ENCODE results near the gene TMEM235.

Gene TMEM235

DNA sequence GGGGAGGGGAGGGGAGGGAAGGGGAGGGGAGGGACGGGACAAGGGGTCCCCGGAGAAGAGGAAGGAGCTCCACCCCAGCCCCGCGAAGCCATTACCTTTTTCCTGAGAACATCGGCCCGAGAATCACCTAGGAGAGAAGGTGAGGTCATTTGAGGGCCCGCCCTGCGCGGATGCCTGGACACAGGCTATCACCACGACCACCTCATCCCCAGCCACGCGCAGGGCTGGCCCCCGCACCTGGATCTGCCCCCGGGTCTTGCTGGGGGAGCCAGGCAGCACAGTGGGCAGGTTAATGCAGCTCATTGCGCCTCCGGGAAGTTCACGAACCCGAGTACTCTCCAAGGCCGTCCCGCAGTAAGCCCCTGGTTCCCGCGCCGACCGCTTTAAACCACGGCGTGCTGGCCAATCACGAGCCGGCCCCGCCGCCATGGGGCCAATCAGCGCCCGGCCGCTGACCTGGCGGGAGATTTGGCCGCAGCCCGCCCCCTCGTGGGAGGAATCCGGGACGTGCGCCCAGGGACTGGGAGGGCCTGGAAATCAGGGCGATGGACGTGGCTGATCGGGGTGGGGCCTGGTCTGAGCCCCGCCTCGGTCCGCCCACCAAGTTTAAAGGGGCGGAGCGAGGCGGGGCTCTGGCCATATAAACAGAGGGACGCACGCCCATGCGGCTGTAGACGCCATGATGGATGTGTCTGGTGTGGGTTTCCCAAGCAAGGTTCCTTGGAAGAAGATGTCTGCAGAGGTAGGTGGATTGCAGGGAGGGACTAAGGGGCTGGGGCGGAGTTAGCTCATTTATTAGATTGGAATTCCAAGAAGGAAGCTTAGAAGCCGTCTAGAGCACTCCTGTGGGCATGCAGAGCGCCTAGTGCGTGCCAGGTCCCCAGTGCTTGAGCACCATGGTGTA lies 44.5 kb upstream of the TMEM235 start, which contains the start of the genes AFMID and TK1:
Gene AFMID (plus strand): TSS at position 671 of the 904 bp plus-strand sequence. CDS start 9 bp downstream, at position 680.
Gene TK1 (minus strand): TSS at position 361 of the 904 bp plus-strand sequence. CDS start 58 bp downstream, at position 303.
- H3K4me3 ChIP-seq (ENCODE audit: low read length), result peak within 1 kb of the TSS; percentile 79
- TF ChIP-seq, protein P1, sequence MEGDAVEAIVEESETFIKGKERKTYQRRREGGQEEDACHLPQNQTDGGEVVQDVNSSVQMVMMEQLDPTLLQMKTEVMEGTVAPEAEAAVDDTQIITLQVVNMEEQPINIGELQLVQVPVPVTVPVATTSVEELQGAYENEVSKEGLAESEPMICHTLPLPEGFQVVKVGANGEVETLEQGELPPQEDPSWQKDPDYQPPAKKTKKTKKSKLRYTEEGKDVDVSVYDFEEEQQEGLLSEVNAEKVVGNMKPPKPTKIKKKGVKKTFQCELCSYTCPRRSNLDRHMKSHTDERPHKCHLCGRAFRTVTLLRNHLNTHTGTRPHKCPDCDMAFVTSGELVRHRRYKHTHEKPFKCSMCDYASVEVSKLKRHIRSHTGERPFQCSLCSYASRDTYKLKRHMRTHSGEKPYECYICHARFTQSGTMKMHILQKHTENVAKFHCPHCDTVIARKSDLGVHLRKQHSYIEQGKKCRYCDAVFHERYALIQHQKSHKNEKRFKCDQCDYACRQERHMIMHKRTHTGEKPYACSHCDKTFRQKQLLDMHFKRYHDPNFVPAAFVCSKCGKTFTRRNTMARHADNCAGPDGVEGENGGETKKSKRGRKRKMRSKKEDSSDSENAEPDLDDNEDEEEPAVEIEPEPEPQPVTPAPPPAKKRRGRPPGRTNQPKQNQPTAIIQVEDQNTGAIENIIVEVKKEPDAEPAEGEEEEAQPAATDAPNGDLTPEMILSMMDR (conservative IDR thresholded peaks at IDR 0.05; ENCODE audit: low read length), result peak; percentile 59
- peak; percentile 93 for DNase-seq (ENCODE audit: low read depth)

DNA sequence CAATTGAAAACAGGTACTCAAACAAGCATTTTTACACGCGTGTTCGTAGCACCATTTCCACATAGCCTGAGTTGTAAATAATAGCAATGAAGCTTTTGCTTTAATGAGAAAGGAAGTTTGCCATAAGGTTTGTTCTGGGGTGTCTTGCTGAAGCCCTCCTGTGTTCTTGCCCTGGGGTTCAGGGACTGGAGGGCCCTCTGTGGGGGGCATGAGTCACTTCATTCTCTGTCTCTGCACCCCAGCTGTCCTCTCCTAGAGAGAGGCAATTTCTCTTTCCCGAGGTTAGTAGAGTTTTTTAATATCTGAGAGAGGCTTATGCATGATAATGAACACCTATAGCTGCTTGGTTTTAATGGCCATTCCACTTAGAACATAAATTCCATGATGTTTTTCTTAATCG lies 34.7 kb upstream of the TMEM235 start:
- TF ChIP-seq, protein P1 (conservative IDR thresholded peaks at IDR 0.05; ENCODE audit: low read length), result no peak
- DNase-seq (ENCODE audit: low read depth), result no peak
- no peak overlapping the region for H3K4me3 ChIP-seq (ENCODE audit: low read length)

DNA sequence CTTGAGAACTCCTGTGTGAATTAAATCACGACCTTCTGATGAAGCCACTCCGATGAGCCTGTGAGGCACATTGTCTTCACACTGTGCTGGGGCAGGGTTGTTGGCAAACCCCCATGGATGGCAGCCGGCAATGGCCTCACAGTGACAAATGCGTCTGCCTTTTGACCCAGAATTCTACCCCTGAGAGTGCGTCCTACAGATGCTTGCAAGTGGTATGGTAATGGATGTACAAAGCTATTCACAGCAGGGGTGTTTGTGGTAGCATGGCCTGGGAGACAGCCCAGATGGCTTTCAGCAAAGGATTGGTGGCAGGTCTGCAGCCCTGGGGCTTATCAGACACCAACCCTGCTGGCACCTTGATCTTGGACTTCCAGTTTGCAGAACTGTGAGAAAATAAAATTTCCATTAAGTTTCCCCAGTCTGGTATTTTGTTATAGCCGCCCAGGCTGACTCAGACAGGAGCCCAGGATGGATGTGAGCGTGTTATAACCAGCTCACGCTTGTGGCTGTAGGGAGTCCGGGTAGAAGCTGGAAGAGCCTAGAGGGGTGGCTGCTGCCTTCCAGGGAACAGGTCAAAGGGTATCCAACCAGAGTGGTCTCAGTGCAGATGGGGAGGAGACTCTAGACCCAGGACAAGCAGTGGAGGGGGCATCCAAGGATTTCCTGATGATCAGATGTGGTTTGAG lies 34.1 kb upstream of the TMEM235 start:
- DNase-seq (ENCODE audit: low read depth), result no peak
- H3K4me3 ChIP-seq (ENCODE audit: low read length), result no peak overlapping the region
- TF ChIP-seq, protein P1 (conservative IDR thresholded peaks at IDR 0.05; ENCODE audit: low read length), result no peak

DNA sequence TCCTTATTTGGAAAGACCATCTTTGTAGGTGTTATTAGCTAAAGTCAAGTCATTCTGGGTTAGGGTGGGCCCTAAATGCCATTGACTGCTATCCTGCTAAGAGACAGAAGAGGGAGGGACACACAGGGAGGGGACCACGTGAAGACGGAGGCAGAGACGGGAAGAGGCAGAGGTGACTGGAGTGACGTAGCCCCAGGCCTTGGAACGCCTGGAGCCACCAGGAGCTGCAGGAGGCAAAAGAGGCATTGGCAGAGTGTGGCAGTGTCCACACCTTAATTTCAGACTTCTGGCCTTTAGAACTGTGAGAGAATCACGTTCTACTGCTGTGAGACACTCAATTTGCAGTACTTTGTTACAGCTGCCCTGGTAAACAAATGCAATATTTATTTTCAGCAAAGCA lies 31.0 kb upstream of the TMEM235 start:
- TF ChIP-seq, protein P1 (conservative IDR thresholded peaks at IDR 0.05; ENCODE audit: low read length), result no peak
- no peak overlapping the region for H3K4me3 ChIP-seq (ENCODE audit: low read length)
- DNase-seq (ENCODE audit: low read depth), result no peak

DNA sequence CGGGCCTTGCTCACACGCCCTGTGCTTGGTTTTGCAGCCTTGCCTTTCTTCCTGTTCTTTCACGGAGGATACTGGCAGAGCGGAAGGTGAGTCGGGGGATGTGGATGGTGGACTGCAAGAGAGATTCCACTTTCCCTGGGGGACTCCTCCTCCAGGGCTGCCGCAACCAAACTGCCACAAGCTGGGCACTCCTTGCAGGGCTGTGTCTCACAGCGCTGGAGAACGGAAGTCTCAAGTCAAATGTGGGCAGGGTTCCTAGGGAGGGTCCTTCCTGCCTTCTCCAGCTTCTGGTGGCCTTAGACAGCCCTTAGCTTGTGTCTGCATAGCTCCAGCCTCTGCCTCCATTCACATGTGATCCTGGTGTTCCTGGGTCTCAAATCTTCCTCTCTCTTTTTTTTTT lies 28.8 kb upstream of the TMEM235 start:
- DNase-seq (ENCODE audit: low read depth), result no peak
- no peak overlapping the region for H3K4me3 ChIP-seq (ENCODE audit: low read length)
- TF ChIP-seq, protein P1 (conservative IDR thresholded peaks at IDR 0.05; ENCODE audit: low read length), result no peak

DNA sequence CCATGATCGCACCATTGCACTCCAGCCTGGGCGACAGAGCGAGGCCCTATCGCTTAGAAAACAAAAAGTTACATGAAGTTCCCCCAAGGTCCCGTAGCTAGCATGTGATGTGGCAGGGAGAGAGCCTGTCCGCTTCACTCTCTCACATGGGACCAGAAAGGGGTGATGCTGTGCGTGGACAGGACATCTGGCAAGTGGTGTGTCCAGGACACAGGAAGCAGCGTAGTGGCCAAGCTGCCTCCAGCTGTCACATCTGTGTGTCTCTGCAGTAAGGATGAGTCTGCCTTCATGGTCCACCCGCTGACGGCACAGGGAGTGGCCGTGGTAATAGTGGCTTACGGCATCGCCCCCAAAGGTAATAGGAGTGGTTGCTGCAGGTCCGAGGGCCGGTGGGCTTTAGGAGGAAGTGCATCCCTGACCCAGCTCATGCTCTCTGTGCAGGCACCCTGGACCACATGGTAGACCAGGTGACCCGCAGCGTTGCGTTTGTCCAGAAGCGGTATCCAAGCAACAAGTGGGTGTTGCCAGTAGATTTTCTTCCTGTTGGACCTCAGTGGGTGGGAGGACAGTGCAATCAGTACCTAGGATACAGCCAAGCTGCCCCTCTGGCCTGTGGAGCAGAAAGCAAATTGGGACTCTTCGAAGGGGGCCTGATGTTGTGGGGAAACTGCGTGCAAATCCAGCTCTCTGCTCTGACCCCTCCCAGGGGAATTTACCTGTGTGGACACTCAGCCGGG lies 26.9 kb upstream of the TMEM235 start:
- TF ChIP-seq, protein P1 (conservative IDR thresholded peaks at IDR 0.05; ENCODE audit: low read length), result no peak
- no peak for DNase-seq (ENCODE audit: low read depth)

More for the DNA sequence above, 26.9 kb upstream of the TMEM235 start:
- no peak overlapping the region for H3K4me3 ChIP-seq (ENCODE audit: low read length)
